ENCODE data around the gene PERM1. TPM values are rescaled to one million over a fixed set of nuclear protein-coding genes. Genes with fewer than 3 reads are reported as not detected.

Gene PERM1
- total and polyA plus RNA-seq, 2 of the 8 experiments (the other 6 are each of a cell fraction or from before 2014, with no cell fraction given): not detected

- H3K56ac ChIP-seq (replicated peaks; ENCODE audit: insufficient read length, low read depth, low read length): no peak overlapping the region
- H2BK12ac ChIP-seq (ENCODE audit: low read depth, low read length): 0 out of 2 replicates have a peak overlapping the region, but pooled peaks have one; percentile 27
- H4K91ac ChIP-seq (replicated peaks; ENCODE audit: insufficient read length, low read length): no peak overlapping the region
- peaks cover 0 to 3% of the 10 kb centered on the region in 2 experiments; a peak in 1 of 4 replicates for H3K79me2 ChIP-seq (ENCODE audit: control insufficient read depth in 1 of 2, insufficient read depth in 2 of 2, low read length in 2 of 2)
- DNase-seq (ENCODE audit: low read depth in 1 of 2, low spot score in 2 of 2) (no peak), FAIRE-seq (no peak)
- POLR2A ChIA-PET (ENCODE audit: partially characterized antibody): interaction anchor here (0.8 to 1.4 kb wide), 6 partner anchors 9 to 63 kb away, joined by 3 to 5 read pairs (median 4); no protein-coding TSS in a partner anchor
- H3K23me2 ChIP-seq (ENCODE audit: low read depth, low read length): peaks cover 10% of the 10 kb centered on the region; the same call in 1 of the 2 replicates
- H3K27me3 ChIP-seq (replicated peaks in 1 of 4; ENCODE audit: control insufficient read depth in 3 of 4, extremely low read depth in 1 of 4, insufficient read depth in 3 of 4, low read length in 3 of 4): peaks cover 11 to 63% (median 48%) of the 10 kb centered on the region in 4 experiments
- peak overlapping the region in 1 of 4 experiments; percentile 50; a peak in 3 of 8 replicates for H3K4me3 ChIP-seq (ENCODE audit: extremely low read depth in 1 of 4, insufficient read depth in 2 of 4, low read depth in 3 of 4, low read length in 4 of 4)
- CTCF ChIA-PET (ENCODE audit: partially characterized antibody): interaction anchor here (0.5 to 7.0 kb wide), 10 partner anchors 12 to 287 kb away, joined by 3 to 53 read pairs (median 3); partner anchors contain the start of gene PERM1
- no peak overlapping the region for H2BK20ac ChIP-seq (ENCODE audit: low read length)
- H4K8ac ChIP-seq (ENCODE audit: extremely low read depth, insufficient read depth, low read length): no peak overlapping the region
- no peak overlapping the region for H2BK5ac ChIP-seq (ENCODE audit: low read depth, low read length)
- no peaks in the 10 kb centered on the region for H3K36me3 ChIP-seq (ENCODE audit: control insufficient read depth in 2 of 4, insufficient read depth in 4 of 4, low read length in 3 of 4)
- no peak overlapping the region for H3K18ac ChIP-seq (ENCODE audit: extremely low read depth, low read length)
- H3K14ac ChIP-seq (ENCODE audit: insufficient read length): no peak overlapping the region
- H3K27ac ChIP-seq (ENCODE audit: low read depth, low read length): no peak overlapping the region
- H3K9ac ChIP-seq (replicated peaks in 1 of 4; ENCODE audit: extremely low read depth in 1 of 4, low read depth in 3 of 4, low read length in 3 of 4): no peak overlapping the region
- H3K4ac ChIP-seq (replicated peaks; ENCODE audit: insufficient read length, low read depth, low read length): no peak overlapping the region
- peaks cover 0 to 20% of the 10 kb centered on the region in 2 experiments for H4K20me1 ChIP-seq (replicated peaks in 1 of 2; ENCODE audit: control insufficient read depth in 1 of 2, insufficient read depth in 2 of 2, low read length in 2 of 2)
- H3K4me2 ChIP-seq (ENCODE audit: insufficient read depth in 1 of 2, low read depth in 2 of 2, low read length in 2 of 2): peak overlapping the region; percentile 46 to 61; a peak in 3 of 4 replicates
- H2BK120ac ChIP-seq (replicated peaks; ENCODE audit: low read depth, low read length): no peak overlapping the region
- no peak overlapping the region for H2AK5ac ChIP-seq (ENCODE audit: low read depth, low read length)
- no peaks in the 10 kb centered on the region for H3K9me3 ChIP-seq (ENCODE audit: insufficient read depth in 2 of 2, low read depth in 1 of 2, low read length in 1 of 2)
- no peak overlapping the region for H2BK15ac ChIP-seq (ENCODE audit: low read length)
- H2AFZ ChIP-seq (ENCODE audit: low read length): no peak overlapping the region
- no peak overlapping the region for H4K5ac ChIP-seq (ENCODE audit: insufficient read length, low read depth, low read length)
- H3K79me1 ChIP-seq (ENCODE audit: low read depth, low read length): no peaks in the 10 kb centered on the region; the same call in 1 of the 2 replicates
- no peak overlapping the region for H3K23ac ChIP-seq (ENCODE audit: insufficient read length)
- H3K4me1 ChIP-seq (replicated peaks in 1 of 4; ENCODE audit: control insufficient read depth in 3 of 4, insufficient read depth in 4 of 4, low read length in 3 of 4): peaks cover 0 to 14% (median 8%) of the 10 kb centered on the region in 4 experiments; a peak in 5 of 7 replicates
- WGBS, 2 experiments (ENCODE audit: extremely low coverage in 1 of 2, insufficient coverage in 1 of 2, insufficient read length in 1 of 2, insufficient replicate concordance in 2 of 2, low coverage in 1 of 2, low lambda C conversion rate in 2 of 2, missing lambda C conversion rate in 1 of 2): 76% methylated on average over 5 of the region's 42 CpGs; no CpG with 5 or more reads in 1 of the 2 experiments
- TF ChIP-seq SAP30 (IDR thresholded peaks at IDR 0.05; ENCODE audit: insufficient read depth, insufficient replicate concordance, low read length): no peak
- no peak for TF ChIP-seq RAD21 (IDR thresholded peaks at IDR 0.05 in 1 of 2, conservative IDR thresholded peaks at IDR 0.05 in 1 of 2; ENCODE audit: low read depth in 2 of 2, low read length in 2 of 2)
- TF ChIP-seq SIN3A (conservative IDR thresholded peaks at IDR 0.05 in 1 of 2, IDR thresholded peaks at IDR 0.05 in 1 of 2; ENCODE audit: low read depth in 1 of 2, low read length in 2 of 2): no peak
- no peak for TF ChIP-seq CBX8 (IDR thresholded peaks at IDR 0.05; ENCODE audit: borderline replicate concordance, low read depth, low read length)
- no peak for TF ChIP-seq BACH1 (IDR thresholded peaks at IDR 0.05; ENCODE audit: low read length)
Observed at GRCh38 chr1:970973-971730, 10.7 kb downstream of the PERM1 start.
